SKM-1 treated with dmso at 0.1 percent for 144 hours (cell line): ENCODE results near the gene PLPPR2.
"Not testable (repeated sequence)": the region's sequence is repeated elsewhere in the genome, so short reads cannot be mapped to it uniquely, and the experiment has no call there.

ENCODE experiments used
- DNase-seq: peaks from one replicate; lab custom pipeline; 2025; ENCODE audit not compliant: unreplicated experiment; lab: John Stamatoyannopoulos, UW

Gene PLPPR2

GRCh38 chr19:11339254-11340098 is 15.8 kb upstream of the PLPPR2 start, which contains the start of gene RAB3D:
TSS of gene RAB3D (minus strand) at chr19:11339657. CDS start at chr19:11337399, 2,258 bp downstream.
- peak; percentile 43 for DNase-seq

DNA sequence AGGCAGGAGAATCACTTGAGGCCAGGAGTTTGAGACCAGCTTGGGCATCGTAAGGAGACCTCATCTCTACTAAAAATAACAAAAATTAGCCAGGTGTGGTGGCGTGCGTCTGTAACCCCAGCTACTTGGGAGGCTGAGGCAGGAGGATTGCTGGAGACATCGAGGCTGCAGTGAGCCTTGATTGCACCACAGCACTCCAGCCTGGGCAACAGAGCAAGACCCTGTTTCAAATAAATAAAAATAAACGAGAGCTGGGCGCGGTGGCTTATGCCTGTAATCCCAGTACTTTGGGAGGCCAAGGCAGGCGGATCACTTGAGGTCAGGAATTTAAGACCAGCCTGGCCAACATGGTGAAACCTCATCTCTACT is 15.1 kb upstream of the PLPPR2 start:
- DNase-seq = not testable (repeated sequence)

- DNase-seq = no peak
These were observed 12.8 kb upstream of the PLPPR2 start for GRCh38 chr19:11342429-11342828.

- no peak for DNase-seq
These were observed 10.0 kb upstream of the PLPPR2 start for GRCh38 chr19:11345122-11345803.

- peak; percentile 93 for DNase-seq
These were observed 8.9 kb upstream of the PLPPR2 start, which contains the start of the genes CCDC159 and TMEM205 for GRCh38 chr19:11346104-11346940. TSS of gene CCDC159 (plus strand) at chr19:11346519. CDS start at chr19:11346607, 88 bp downstream. TSS of gene TMEM205 (minus strand) at chr19:11346268. CDS start at chr19:11345619, 649 bp downstream.

DNA sequence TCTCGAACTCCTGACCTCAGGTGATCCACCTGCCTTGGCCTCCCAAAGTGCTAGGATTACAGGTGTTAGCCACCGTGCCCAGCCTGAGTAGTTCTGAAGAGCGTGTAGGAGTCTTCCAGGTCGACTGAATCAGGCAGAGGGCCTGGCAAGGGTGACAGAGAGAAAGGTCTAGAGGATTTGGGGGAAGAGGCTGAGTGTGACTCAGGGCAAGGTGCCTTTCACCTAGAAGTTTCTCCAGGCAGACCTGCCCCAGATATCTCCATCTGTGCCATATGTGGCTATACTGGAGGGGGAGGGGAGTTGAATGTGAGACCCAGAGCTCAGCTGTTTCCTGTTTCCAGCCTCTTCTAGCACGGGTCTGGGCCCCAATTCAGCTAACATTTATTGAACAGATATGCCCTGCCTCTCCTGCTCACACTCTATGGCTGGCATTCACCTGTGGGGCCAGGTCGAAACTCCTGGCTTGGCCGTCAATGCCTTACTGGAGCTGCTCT is 7.6 kb upstream of the PLPPR2 start:
- DNase-seq = no peak

- DNase-seq = no peak
These were observed 6.1 kb upstream of the PLPPR2 start for GRCh38 chr19:11349171-11349570.

DNA sequence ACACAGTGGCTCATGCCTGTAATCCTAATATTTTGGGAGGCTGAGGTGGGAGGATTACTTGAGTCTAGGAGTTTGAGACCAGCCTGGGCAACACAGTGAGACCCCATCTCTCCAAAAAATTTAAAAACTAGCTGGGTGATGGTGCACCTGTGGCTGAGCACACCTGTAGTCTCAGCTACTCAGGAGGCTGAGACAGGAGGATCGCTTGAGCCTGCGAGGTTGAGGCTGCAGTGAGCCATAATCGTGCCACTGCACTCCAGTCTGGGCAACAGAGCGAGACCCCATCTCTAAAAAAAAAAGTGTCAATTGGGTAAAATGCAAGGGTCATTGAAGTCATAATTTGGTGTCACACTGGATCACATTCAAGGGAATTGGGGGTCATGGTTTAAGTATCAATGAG is 1.1 kb upstream of the PLPPR2 start:
- not testable (repeated sequence) for DNase-seq

DNA sequence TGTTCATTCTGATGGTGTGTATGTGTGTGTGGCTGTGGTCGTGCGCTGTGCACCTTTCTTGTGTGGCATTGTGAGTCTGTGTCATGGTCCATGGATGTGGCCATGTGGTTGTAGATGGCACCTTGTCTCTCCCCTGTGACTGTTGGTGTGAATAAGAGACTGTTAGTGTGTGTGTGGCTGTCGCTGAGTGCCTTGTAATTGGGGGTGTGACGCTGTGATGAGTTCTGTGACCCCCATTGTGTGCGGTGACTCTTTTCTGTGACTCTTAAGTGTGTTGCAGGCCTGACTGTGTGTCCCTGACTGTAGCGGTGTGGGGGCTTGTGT is 804 bp downstream of the PLPPR2 start:
- DNase-seq = no peak

DNA sequence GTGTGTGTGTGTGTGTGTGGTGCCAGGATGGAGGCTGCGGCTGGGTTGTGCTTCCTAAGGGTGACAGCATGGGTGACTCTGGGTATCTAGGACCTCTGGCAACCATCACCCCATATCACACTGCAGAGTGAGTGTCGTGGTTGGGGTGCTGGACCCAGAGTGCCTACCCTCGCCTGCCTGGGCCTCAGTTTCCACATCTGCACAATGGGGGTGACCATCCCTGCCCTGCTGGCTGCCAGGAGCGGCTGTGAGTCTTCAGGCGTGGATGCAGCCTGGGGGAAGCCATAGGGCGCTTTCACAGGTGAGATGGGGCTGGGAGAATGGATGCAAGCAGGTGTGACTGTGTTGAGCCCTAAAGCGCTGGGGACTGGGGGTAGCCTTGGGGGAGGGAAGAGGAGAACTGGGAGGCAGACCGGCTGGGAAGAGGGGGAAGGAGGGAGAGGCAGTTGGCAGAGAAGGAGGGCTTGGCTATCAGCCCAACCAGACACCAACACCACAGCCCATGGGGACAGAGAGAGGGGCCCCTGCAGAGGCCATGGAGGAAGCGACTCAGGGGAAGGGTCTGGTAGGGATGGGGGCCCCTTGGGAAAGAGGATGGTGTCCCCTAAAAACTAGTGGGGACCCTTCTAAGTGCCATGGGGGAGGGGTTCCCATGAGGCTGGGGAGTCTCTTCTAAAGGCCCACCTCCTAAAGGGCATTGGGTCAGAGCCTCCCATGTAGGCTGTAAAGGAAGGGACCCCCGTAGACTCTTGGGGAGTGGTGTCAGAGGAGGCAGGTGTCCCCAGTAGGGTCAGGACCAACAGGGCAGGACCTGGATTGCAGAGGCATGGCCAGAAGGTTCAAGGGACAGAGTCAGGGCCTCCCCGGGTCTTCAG is 1.7 kb downstream of the PLPPR2 start:
- DNase-seq = no peak

- DNase-seq = no peak
These were observed 4.2 kb downstream of the PLPPR2 start for GRCh38 chr19:11359421-11359820.

- DNase-seq = no peak
These were observed 6.0 kb downstream of the PLPPR2 start for GRCh38 chr19:11361037-11361770.

DNA sequence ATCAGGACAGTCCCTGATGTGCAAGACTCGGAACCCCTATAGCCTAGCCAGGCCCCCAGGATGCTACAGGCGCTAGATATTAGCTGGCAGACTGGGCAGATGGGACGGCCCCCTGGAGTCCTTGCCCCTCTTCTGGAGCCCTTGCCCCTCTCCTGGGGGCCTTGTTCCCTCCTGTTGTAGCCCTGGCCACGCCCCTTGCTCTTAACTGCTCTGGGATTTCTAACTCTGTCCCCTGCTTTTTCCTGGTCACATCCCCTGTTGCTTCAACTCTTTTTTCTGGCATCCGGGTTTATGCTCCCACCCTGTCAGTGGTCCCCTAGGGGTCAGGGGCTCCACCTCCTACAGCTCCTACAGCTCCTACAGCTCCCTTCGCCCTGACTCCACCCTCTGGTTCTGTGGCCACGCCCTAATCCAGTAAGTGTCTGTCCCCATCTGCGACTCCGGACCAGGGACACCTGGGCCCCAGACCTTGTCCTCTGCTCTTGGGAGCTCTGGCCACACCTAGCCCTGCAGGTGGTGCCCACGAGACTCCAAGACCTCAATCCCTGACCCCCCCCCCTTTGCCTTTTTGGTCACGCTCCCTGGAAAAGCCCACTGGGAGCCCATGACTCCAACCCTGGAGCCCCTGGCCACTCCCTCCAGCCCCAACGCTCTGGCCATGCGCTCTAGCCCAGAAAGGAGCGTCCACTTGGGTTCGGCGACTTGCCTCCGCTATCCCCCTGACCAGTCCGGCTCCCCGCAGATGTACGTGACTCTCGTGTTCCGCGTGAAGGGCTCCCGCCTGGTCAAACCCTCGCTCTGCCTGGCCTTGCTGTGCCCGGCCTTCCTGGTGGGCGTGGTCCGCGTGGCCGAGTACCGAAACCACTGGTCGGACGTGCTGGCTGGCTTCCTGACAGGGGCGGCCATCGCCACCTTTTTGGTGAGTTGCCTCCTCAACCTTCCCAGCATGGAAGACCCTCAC is 6.8 kb downstream of the PLPPR2 start:
- no peak for DNase-seq

- no peak for DNase-seq
These were observed 8.6 kb downstream of the PLPPR2 start for GRCh38 chr19:11363881-11364280.

DNA sequence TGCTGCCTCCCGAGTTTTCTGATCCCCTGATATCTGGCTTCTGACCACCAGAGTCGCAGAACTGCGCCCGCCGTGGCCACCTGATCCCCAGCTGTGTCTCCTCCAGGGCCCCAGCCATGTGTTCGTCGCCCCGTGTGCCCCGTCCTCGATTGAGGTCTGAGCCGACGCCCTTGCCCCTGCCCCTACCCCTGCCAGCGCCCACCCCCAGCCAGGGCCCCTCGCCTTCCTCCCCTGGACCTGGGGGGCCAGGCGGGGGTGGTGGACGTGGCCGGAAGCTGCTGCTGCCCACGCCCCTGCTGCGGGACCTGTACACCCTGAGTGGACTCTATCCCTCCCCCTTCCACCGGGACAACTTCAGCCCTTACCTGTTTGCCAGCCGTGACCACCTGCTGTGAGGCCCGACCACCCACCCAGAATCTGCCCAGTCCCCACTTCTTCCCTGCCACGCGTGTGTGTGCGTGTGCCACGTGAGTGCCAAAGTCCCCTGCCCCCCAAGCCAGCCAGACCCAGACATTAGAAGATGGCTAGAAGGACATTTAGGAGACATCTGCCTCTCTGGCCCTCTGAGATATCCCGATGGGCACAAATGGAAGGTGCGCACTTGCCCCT is 9.2 kb downstream of the PLPPR2 start:
- no peak for DNase-seq

DNA sequence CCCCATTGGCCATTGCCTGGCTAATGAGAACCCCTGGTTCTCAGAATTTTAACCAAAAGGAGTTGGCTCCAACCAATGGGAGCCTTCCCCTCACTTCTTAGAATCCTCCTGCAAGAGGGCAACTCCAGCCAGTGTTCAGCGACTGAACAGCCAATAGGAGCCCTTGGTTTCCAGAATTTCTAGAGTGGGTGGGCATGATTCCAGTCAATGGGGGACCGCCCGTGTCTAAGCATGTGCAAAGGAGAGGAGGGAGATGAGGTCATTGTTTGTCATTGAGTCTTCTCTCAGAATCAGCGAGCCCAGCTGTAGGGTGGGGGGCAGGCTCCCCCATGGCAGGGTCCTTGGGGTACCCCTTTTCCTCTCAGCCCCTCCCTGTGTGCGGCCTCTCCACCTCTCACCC is 9.7 kb downstream of the PLPPR2 start:
- no peak for DNase-seq

- DNase-seq = no peak
These were observed 10.4 kb downstream of the PLPPR2 start for GRCh38 chr19:11365557-11366117.

- DNase-seq = no peak
These were observed 12.3 kb downstream of the PLPPR2 start for GRCh38 chr19:11367528-11367927.
